OCI-LY1 (cell line): ENCODE measurements around the gene HUNK.

Source experiments
- H2AFZ ChIP-seq: fragments of 200-600 bp; sonication (generic), shearing (Covaris generic); 2 replicates; pipeline ENCODE4 v1.6.0; 2014; ENCODE audit warnings: antibody characterized with exemption, mild to moderate bottlenecking, low read length
- H3F3A ChIP-seq: fragments of 200-600 bp; sonication (generic), shearing (Covaris generic); 2 replicates; pipeline ENCODE4 v1.6.0; 2014; ENCODE audit warnings: mild to moderate bottlenecking, antibody characterized with exemption, low read length, moderate library complexity; ENCODE audit not compliant: insufficient read depth
- H3K27ac ChIP-seq: fragments of 200-600 bp; sonication (generic); 2 replicates; pipeline ENCODE4 v1.5.1; 2014; ENCODE audit warnings: low read length, mixed run types, mild to moderate bottlenecking, low read depth; ENCODE audit not compliant: poor library complexity, severe bottlenecking
- H3K27me3 ChIP-seq: fragments of 200-600 bp; sonication (generic); 2 replicates; pipeline ENCODE4 v1.6.0; 2014; ENCODE audit warnings: antibody characterized with exemption, mild to moderate bottlenecking, low read length, moderate library complexity; ENCODE audit not compliant: insufficient read depth
- H3K36me3 ChIP-seq: fragments of 200-600 bp; sonication (generic); 2 replicates; pipeline ENCODE4 v1.6.1; 2014; ENCODE audit warnings: mild to moderate bottlenecking, antibody characterized with exemption, low read length, moderate library complexity, mixed read lengths; ENCODE audit not compliant: insufficient read depth
- H3K4me1 ChIP-seq: fragments of 200-600 bp; sonication (generic); 2 replicates; pipeline ENCODE4 v1.5.1; 2014; ENCODE audit warnings: mild to moderate bottlenecking, low read length, moderate library complexity; ENCODE audit not compliant: insufficient read depth, severe bottlenecking
- H3K4me2 ChIP-seq: fragments of 200-600 bp; sonication (generic), shearing (Covaris generic); 2 replicates; pipeline ENCODE4 v1.6.1; 2014; ENCODE audit warnings: low read length
- H3K4me3 ChIP-seq: fragments of 200-600 bp; sonication (generic); 2 replicates; pipeline ENCODE4 v1.5.1; 2014; ENCODE audit warnings: low read length, low read depth, mild to moderate bottlenecking, mixed read lengths; ENCODE audit not compliant: poor library complexity, severe bottlenecking
- H3K79me2 ChIP-seq: fragments of 200-600 bp; shearing (Covaris generic); 2 replicates; pipeline ENCODE4 v1.6.1; 2016; ENCODE audit warnings: mixed run types, low read length, mixed read lengths; ENCODE audit not compliant: insufficient read depth
- H3K9ac ChIP-seq: fragments of 200-600 bp; sonication (generic), shearing (Covaris generic); 2 replicates; pipeline ENCODE4 v1.6.1; 2014; ENCODE audit warnings: mild to moderate bottlenecking, low read length, mixed read lengths
- H3K9me2 ChIP-seq: fragments of 200-600 bp; sonication (generic), shearing (Covaris generic); 2 replicates; pipeline ENCODE4 v1.6.1; 2014; ENCODE audit warnings: low read depth, mild to moderate bottlenecking, low read length, mixed read lengths
- H3K9me3 ChIP-seq: fragments of 200-600 bp; shearing (Covaris generic); 2 replicates; pipeline ENCODE4 v1.6.1; 2014; ENCODE audit warnings: low read length, mixed read lengths
- H4K20me1 ChIP-seq: fragments of 200-600 bp; sonication (generic), shearing (Covaris generic); 2 replicates; pipeline ENCODE4 v1.6.0; 2016; ENCODE audit warnings: mild to moderate bottlenecking, low read length; ENCODE audit not compliant: insufficient read depth
- CTCF ChIP-seq: fragments of 200-600 bp; sonication (generic), shearing (Covaris generic); IDR thresholded peaks from 2 replicates; pipeline ENCODE4 v1.5.1; 2017; ENCODE audit warnings: mild to moderate bottlenecking, antibody characterized with exemption, low read length, moderate library complexity, mixed read lengths
- EZH2 ChIP-seq: fragments of 200-600 bp; sonication (generic), shearing (Covaris generic); IDR thresholded peaks from 2 replicates; pipeline ENCODE4 v1.8.0; 2017; ENCODE audit warnings: borderline replicate concordance, mixed run types, mild to moderate bottlenecking, antibody characterized with exemption, low read length, moderate library complexity, mixed read lengths

The HUNK gene

GRCh38 chr21:31865429-31865970 is 7.3 kb upstream of the HUNK start:
- no peaks in the 10 kb centered on the region for H3K9me2 ChIP-seq
- no peak overlapping the region for H3K9ac ChIP-seq
- no peak overlapping the region for H3K27ac ChIP-seq
- no peaks in the 10 kb centered on the region for H4K20me1 ChIP-seq
- no peak overlapping the region for H3K4me3 ChIP-seq
- H2AFZ ChIP-seq: no peak overlapping the region
- no peak for TF ChIP-seq EZH2
- no peak for TF ChIP-seq CTCF
- no peaks in the 10 kb centered on the region for H3K4me1 ChIP-seq
- no peak overlapping the region for H3K4me2 ChIP-seq
- 0 out of 2 replicates have a peak, but pooled peaks cover 4% of the 10 kb centered on the region for H3K27me3 ChIP-seq
- no peaks in the 10 kb centered on the region for H3F3A ChIP-seq
- no peaks in the 10 kb centered on the region for H3K36me3 ChIP-seq
- H3K79me2 ChIP-seq: no peaks in the 10 kb centered on the region
- H3K9me3 ChIP-seq: no peaks in the 10 kb centered on the region

- peak; percentile 83 for TF ChIP-seq CTCF
- no peak for TF ChIP-seq EZH2
- Histone ChIP-seq H3K9ac (no peak overlapping the region), H3K4me3 (no peak overlapping the region), H4K20me1 (no peaks in the 10 kb centered on the region), H3K36me3 (no peaks in the 10 kb centered on the region), H3K4me2 (no peak overlapping the region), H3K9me2 (no peaks in the 10 kb centered on the region), H3F3A (no peaks in the 10 kb centered on the region), H3K27ac (no peak overlapping the region), H3K9me3 (no peaks in the 10 kb centered on the region), H2AFZ (no peak overlapping the region), H3K79me2 (no peaks in the 10 kb centered on the region), H3K27me3 (0 out of 2 replicates have a peak, but pooled peaks cover 4% of the 10 kb centered on the region), H3K4me1 (no peaks in the 10 kb centered on the region)
Measured at GRCh38 chr21:31866077-31866511, 6.7 kb upstream of the HUNK start.

GRCh38 chr21:31869750-31870149 is 3.1 kb upstream of the HUNK start:
- Histone ChIP-seq H3K79me2 (no peaks in the 10 kb centered on the region), H3K4me2 (no peak overlapping the region), H3K9me2 (no peaks in the 10 kb centered on the region), H4K20me1 (no peaks in the 10 kb centered on the region), H3K27ac (no peak overlapping the region), H3K4me1 (no peaks in the 10 kb centered on the region), H3K9ac (no peak overlapping the region), H3K4me3 (no peak overlapping the region), H3F3A (no peaks in the 10 kb centered on the region), H3K27me3 (peaks cover 4% of the 10 kb centered on the region; the same call in 1 of the 2 replicates), H3K9me3 (no peaks in the 10 kb centered on the region), H3K36me3 (no peaks in the 10 kb centered on the region), H2AFZ (no peak overlapping the region)
- TF ChIP-seq CTCF (no peak), EZH2 (no peak)
